Rectal smooth muscle tissue (tissue), 1 donor: ENCODE results near the gene KIF5A.
"Not testable (repeated sequence)": the region's sequence is repeated elsewhere in the genome, so short reads cannot be mapped to it uniquely, and the experiment has no call there.

ENCODE experiments used
- H3K27ac ChIP-seq: one replicate; pipeline ENCODE4 v1.7.0; 2013; ENCODE audit warnings: low read depth, low read length, inconsistent platforms
- H3K27me3 ChIP-seq: one replicate; pipeline ENCODE4 v1.7.0; 2013; ENCODE audit warnings: low read length; ENCODE audit not compliant: control insufficient read depth, insufficient read depth
- H3K36me3 ChIP-seq: one replicate; pipeline ENCODE4 v1.7.0; 2013; ENCODE audit warnings: low read length; ENCODE audit not compliant: control insufficient read depth, insufficient read depth
- H3K4me1 ChIP-seq: one replicate; pipeline ENCODE4 v1.7.0; 2013; ENCODE audit warnings: low read length; ENCODE audit not compliant: control insufficient read depth, insufficient read depth
- H3K4me3 ChIP-seq: one replicate; pipeline ENCODE4 v1.7.0; 2013; ENCODE audit warnings: low read length
- H3K9ac ChIP-seq: one replicate; pipeline ENCODE4 v1.7.0; 2013; ENCODE audit warnings: low read length

KIF5A gene

DNA sequence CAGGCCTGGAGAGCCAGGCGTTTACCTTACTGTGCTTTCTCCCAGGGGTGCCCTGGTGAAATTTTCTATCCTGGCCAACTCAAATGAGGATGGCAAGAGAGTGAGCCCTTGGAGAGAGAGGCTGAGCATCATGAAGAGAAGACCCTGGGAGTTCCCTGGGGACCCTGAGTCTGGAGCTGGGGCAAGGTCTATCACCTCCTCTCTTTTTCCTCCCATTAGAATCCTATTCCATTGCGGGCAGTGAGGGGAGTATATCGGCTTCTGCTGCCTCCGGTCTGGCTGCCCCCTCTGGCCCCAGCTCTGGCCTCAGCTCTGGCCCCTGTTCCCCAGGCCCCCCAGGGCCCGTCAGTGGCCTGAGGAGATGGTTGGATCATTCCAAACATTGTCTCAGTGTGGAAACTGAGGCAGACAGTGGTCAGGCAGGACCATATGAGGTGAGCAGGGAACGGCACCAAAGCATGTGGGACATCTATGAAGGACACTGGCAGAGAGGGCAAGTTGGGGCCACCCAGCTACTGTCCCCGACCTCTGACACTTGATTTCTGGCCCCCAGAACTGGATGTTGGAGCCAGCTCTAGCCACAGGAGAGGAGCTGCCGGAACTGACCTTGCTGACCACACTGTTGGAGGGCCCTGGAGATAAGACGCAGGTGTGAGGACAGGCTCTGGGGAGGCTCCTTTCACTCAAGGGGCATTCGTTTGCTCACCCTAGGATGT, 63.0 kb downstream of the KIF5A start:
- Histone ChIP-seq H3K27ac (peak overlapping the region; percentile 100), H3K4me1 (peaks cover 23% of the 10 kb centered on the region), H3K4me3 (no peak overlapping the region), H3K27me3 (peaks cover 3% of the 10 kb centered on the region), H3K36me3 (peaks cover 14% of the 10 kb centered on the region), H3K9ac (no peak overlapping the region)

DNA sequence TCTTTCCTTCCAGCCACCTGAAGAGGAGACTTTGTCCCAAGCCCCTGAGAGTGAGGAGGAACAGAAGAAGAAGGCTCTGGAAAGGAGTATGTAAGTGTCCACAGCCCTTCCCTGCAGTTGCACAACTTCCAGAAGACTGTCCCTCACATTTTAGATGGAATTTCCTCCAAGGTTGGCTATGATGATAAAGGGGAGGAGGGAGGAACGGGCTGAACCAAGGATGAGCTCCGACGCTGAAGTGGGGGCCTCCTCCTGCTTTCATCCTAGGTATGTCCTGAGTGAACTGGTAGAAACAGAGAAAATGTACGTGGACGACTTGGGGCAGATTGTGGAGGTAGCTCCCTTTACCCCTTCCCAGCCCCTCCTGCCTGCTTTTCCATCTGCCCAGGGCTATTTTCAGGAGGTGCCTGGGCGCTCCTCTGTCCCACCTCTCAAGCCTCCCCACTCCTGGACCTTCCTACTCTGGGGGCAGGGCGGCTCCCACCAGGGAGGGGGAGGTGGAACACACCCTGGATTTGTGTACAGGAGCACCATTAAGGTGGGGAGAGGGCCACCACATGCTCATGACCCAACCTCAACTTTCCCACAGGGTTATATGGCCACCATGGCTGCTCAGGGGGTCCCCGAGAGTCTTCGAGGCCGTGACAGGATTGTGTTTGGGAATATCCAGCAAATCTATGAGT, 63.7 kb downstream of the KIF5A start:
- Histone ChIP-seq H3K4me3 (peak overlapping the region; percentile 29), H3K36me3 (peaks cover 14% of the 10 kb centered on the region), H3K27ac (peak overlapping the region; percentile 43), H3K9ac (no peak overlapping the region), H3K27me3 (peaks cover 6% of the 10 kb centered on the region), H3K4me1 (peaks cover 23% of the 10 kb centered on the region)

DNA sequence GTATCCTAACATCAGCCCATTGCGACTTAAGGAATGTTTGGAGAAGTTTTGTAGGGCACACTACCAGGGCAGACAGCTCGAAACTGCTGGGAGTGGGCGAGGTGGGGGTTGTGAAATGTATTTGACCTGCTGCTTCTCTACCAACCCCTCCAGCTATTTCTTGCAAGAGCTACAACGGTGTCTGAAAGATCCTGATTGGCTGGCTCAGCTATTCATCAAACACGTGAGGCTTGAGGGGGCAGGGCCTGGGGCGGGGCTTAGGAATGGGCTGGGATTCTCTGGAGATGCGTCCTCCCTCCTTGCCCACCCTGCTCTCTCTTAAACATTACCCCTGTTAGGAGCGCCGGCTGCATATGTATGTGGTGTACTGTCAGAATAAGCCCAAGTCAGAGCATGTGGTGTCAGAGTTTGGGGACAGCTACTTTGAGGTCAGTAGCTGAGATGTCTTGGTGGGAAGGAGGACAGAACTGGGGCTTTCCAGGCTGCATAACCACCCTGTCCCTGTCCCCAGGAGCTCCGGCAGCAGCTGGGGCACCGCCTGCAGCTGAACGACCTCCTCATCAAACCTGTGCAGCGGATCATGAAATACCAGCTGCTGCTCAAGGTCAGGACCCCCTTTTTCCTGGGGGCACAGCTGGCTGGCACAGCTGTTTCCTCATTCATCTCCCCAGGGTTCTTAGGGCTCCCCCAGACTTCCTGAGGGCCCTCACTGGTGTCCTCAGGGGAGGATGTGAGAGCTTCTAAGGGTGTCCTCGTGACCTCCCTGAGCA, 64.5 kb downstream of the KIF5A start:
- peak overlapping the region; percentile 29 for H3K4me3 ChIP-seq
- H3K9ac ChIP-seq = no peak overlapping the region
- H3K4me1 ChIP-seq = peaks cover 17% of the 10 kb centered on the region
- H3K36me3 ChIP-seq = peaks cover 11% of the 10 kb centered on the region
- peak overlapping the region; percentile 43 for H3K27ac ChIP-seq
- H3K27me3 ChIP-seq = peaks cover 6% of the 10 kb centered on the region

DNA sequence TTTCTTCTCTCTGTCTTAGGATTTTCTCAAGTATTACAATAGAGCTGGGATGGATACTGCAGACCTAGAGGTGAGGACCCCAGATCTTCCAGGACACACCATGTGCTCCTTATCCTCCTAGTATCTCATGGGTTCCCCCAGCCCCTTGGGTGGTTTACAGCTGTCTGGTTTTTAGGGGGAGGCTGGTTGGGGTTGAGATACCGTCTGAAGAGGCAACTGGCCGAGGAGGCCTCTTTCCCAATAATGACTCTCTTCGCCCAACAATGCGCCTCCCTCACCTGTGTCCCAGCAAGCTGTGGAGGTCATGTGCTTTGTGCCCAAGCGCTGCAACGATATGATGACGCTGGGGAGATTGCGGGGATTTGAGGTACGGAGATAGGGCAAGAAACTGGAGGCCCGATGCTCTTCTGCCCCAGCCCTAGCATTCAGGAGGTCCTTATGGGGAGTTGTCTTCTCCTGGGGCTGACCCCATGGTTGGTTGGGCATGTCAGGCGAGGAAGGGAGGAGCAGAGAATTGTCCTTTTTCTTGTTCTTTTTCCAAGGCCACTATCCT, 65.2 kb downstream of the KIF5A start:
- H3K4me3 ChIP-seq = no peak overlapping the region
- H3K4me1 ChIP-seq = peaks cover 16% of the 10 kb centered on the region
- peaks cover 11% of the 10 kb centered on the region for H3K36me3 ChIP-seq
- H3K27ac ChIP-seq = no peak overlapping the region
- H3K27me3 ChIP-seq = peaks cover 9% of the 10 kb centered on the region
- no peak overlapping the region for H3K9ac ChIP-seq

DNA sequence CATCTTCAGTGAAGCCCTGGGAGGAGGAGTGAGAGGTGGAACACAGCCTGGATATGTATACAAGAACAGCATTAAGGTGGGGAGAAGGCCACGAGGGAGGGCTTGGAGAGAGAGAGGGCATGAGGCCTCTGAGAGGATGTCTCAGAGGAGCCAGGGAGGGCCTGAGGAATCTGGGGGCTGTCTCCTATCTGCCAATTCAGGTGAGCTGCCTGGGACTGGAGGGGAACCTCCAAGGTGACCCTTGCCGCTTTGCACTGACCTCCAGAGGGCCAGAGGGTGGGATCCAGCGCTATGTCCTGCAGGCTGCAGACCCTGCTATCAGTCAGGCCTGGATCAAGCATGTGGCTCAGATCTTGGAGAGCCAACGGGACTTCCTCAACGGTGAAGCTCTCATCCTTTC, 65.8 kb downstream of the KIF5A start:
- no peak overlapping the region for H3K27ac ChIP-seq
- no peak overlapping the region for H3K4me3 ChIP-seq
- H3K4me1 ChIP-seq = peaks cover 16% of the 10 kb centered on the region
- no peak overlapping the region for H3K9ac ChIP-seq
- peaks cover 11% of the 10 kb centered on the region for H3K36me3 ChIP-seq
- H3K27me3 ChIP-seq = peaks cover 11% of the 10 kb centered on the region

DNA sequence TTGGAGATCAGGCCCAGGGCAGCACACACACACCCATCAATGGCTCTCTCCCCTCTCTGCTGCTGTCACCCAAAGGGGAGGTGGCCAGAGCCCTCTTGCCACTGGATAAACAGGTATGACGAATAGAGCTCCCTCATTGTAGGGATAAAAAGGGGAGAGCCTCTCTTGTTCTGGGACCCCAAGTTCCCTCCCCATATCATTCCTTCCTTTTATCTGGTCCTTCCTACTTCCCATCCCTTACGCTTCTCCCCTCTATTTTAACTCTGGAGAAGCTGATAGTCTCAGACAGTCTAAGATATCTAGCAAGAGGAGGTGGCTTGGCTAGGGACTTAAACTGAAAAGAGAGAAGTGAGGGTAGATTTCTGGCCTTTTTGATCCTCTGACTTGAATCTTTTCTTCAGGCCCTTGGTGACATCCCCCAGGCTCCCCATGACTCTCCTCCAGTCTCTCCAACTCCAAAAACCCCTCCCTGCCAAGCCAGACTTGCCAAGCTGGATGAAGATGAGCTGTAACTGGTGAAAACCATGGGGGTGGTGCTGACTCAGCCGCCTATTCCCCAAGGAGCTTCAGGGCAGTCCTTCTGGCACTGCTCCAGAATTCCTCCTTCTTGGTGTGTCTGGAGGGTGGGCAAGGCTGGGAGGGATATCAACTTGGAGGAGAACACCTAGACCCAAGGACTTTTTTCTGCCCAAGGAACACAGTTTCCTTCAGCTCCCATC, 66.7 kb downstream of the KIF5A start:
- Histone ChIP-seq H3K4me3 (no peak overlapping the region), H3K36me3 (peaks cover 11% of the 10 kb centered on the region), H3K9ac (no peak overlapping the region), H3K27me3 (peaks cover 17% of the 10 kb centered on the region), H3K27ac (no peak overlapping the region), H3K4me1 (peaks cover 18% of the 10 kb centered on the region)

DNA sequence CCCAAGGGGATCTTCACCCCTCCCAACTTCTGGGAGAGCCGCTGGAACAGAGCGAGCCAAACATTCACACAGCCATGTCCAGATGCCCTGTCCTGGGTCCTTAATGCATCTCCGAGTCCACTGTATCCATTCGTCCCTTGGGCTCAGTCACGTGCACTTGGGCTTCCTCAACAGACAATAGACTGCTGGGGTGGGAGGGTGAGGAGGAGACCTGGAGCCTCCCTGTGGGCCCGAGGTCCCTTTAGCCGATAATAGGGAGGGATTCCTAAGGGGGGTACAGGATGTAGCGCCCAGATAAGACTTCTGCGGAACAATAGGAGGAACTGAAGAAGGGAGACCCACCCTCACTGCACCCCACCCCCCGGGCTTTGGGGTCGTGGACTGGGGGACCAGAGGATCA, 68.1 kb downstream of the KIF5A start:
- peaks cover 11% of the 10 kb centered on the region for H3K36me3 ChIP-seq
- H3K4me1 ChIP-seq = peaks cover 9% of the 10 kb centered on the region
- H3K27me3 ChIP-seq = peaks cover 24% of the 10 kb centered on the region
- H3K9ac ChIP-seq = no peak overlapping the region
- no peak overlapping the region for H3K27ac ChIP-seq
- no peak overlapping the region for H3K4me3 ChIP-seq

DNA sequence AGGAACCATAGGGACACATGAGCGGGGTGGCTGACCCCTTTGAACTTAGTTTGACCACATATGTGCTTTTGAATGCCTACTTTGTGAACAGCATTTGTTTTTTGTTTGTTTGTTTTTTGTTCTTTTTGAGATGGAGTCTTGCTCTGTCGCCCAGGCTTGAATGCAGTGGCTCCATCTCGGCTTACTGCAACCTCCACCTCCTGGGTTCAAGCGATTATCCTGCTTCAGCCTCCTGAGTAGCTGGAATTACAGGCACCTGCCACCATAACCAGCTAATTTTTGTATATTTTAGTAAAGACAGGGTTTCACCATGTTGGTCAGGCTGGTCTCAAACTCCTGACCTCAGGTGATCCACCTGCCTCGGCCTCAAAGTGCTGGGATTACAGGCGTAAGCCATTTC, 68.6 kb downstream of the KIF5A start:
- not testable (repeated sequence) for H3K27ac ChIP-seq, H3K9ac ChIP-seq, H3K4me3 ChIP-seq, H3K4me1 ChIP-seq
- Histone ChIP-seq H3K36me3 (peaks cover 11% of the 10 kb centered on the region), H3K27me3 (peaks cover 24% of the 10 kb centered on the region)

DNA sequence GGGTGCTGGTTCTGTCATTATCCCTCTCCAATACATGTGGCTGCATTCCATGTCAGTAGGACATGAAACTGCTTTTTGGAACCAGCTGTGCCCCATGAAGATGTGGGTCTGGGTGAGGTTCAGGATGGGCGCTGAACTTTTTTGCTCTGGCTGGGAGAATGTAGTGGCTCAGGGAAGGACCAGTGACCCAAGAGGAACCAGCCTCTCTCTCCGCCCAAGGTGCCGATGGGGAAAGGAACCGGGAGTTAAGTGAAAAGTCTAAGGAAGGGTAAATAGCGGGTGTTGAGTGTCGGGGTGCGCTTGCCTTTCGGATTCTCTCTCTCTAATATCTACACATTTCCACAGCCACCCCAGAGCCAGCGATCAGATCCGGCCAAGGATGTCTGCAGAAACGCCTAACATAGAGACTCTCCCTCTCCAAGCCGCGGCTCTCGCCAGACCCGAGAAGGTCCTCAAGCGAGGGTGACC, 69.2 kb downstream of the KIF5A start:
- peaks cover 23% of the 10 kb centered on the region for H3K27me3 ChIP-seq
- H3K27ac ChIP-seq = no peak overlapping the region
- peaks cover 5% of the 10 kb centered on the region for H3K4me1 ChIP-seq

DNA sequence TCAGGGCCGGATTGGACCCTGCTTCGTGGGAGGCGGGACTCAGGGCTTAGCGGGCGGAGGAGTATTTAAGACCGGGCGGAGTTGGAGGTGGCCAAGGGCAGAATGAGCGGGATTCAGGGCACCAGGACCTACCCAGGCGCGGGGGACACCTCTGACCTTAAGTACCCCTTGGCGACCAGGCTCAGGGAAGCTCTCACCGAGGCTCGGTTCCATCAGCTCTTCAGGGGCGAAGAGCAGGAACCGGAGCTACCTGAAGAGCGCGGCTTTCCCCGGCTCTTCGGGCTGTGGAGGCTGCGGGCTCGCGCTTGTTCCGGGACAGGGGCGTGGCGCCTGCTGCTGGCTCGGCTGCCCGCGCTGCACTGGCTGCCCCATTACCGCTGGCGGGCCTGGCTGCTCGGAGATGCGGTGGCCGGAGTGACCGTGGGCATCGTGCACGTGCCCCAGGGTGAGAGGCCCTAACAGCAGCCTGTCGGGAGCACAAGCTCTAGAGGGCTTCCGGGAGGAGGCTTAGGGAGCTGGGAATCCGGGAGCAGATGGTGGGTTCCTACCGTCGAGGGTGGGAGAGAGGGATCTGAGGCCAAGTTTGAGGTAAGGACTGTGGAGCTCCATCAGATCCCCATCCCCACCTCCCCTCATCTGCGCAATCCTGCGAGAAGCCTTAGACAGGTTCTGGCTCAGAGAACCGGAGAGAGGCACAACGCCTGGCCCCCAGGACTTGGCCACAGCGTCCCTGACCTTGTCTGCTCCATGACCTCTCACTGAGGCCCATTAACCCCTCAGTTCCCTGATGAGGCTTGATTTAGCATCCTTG, 69.8 kb downstream of the KIF5A start:
- H3K4me1 ChIP-seq = peaks cover 5% of the 10 kb centered on the region

More for the DNA sequence above, 69.2 kb downstream of the KIF5A start:
- peaks cover 8% of the 10 kb centered on the region for H3K36me3 ChIP-seq
- no peak overlapping the region for H3K9ac ChIP-seq
- no peak overlapping the region for H3K4me3 ChIP-seq

DNA sequence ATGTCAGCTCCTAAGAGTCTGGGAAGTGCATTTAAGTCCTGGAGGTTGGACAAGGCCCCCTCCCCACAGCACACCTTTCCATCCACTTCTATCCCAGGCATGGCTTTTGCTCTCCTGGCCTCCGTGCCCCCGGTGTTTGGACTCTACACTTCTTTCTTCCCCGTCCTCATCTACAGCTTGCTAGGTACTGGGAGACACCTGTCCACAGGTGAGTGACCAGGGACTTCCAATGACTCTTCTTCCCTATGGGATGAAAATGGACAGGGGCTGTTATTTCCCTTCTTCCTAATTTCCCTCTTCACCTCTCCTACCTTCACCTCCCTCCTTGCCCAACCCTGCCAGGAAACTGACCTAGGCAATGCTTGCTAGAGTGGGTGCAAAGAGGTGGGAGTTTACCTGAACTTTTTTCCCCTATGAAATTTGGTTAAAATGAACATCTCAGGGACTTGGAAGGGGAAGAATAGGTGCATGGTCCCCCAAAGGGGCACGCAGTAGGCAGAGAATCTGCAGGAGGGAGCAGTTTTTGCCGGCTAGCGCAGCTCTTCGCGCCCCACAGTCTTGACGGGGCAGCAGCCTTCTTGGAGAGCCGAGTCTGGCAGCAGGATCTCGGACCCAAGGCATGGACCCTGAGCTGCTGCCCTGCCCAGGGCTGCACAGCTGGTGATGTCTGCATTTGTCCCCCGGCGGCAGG, 70.5 kb downstream of the KIF5A start:
- H3K9ac ChIP-seq = no peak overlapping the region
- H3K4me3 ChIP-seq = no peak overlapping the region
- H3K27ac ChIP-seq = no peak overlapping the region
- peaks cover 5% of the 10 kb centered on the region for H3K4me1 ChIP-seq
- peaks cover 5% of the 10 kb centered on the region for H3K36me3 ChIP-seq
- peaks cover 32% of the 10 kb centered on the region for H3K27me3 ChIP-seq

More for the DNA sequence above, 69.8 kb downstream of the KIF5A start:
- Histone ChIP-seq H3K4me3 (no peak overlapping the region), H3K27ac (no peak overlapping the region), H3K27me3 (peaks cover 26% of the 10 kb centered on the region), H3K9ac (no peak overlapping the region), H3K36me3 (peaks cover 5% of the 10 kb centered on the region)
